Measurements from ENCODE around the gene CDK18. TPM values are rescaled to one million over a fixed set of nuclear protein-coding genes. Genes with fewer than 3 reads are reported as not detected.

CDK18 gene
- total and polyA plus RNA-seq, 2 of the 8 experiments (the other 6 are each of a cell fraction or from before 2014, with no cell fraction given) = 31.2 to 44.0 TPM

DNA sequence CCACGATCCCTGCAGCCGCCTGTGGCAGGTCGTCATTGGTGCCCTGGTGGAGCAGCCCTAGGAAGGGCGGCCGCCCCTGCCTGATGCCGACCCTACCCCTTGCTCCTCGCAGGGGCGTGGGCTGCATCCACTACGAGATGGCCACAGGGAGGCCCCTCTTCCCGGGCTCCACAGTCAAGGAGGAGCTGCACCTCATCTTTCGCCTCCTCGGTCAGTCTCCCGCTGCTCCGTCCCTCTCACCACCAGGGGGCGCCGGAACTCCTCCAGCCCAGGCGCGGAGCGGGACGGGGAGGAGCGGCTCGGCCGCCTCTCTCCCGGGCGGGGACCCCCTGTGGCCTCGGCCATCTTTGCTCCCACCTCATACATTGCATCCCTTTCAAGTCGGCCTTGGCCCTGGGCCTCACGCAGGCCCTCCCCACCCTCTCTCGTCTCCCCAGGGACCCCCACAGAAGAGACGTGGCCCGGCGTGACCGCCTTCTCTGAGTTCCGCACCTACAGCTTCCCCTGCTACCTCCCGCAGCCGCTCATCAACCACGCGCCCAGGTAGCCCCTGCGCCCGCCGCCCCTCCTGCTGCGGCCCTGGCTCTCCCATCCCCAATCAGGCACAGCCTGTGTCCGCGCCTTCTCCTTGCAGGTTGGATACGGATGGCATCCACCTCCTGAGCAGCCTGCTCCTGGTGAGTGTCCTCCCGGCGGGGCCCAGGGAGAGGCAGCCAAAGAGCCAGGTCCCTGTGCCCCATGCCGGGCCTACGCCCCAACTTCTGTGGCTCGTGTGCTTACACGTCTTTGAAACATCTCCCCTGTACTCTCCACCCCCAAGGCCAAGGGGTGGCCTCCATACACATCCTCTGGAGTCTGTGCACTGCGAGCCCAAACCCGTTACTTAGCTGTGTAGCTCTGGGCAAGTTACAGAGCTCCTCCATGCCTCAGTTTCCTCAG lies 24.7 kb downstream of the CDK18 start (continued):
- TF ChIP-seq, protein P1, sequence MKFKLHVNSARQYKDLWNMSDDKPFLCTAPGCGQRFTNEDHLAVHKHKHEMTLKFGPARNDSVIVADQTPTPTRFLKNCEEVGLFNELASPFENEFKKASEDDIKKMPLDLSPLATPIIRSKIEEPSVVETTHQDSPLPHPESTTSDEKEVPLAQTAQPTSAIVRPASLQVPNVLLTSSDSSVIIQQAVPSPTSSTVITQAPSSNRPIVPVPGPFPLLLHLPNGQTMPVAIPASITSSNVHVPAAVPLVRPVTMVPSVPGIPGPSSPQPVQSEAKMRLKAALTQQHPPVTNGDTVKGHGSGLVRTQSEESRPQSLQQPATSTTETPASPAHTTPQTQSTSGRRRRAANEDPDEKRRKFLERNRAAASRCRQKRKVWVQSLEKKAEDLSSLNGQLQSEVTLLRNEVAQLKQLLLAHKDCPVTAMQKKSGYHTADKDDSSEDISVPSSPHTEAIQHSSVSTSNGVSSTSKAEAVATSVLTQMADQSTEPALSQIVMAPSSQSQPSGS (IDR thresholded peaks at IDR 0.05; ENCODE audit: low read length) = no peak
- TF ChIP-seq CTCF (IDR thresholded peaks at IDR 0.05; ENCODE audit: control extremely low read depth in 1 of 3, insufficient read depth in 1 of 3, low read depth in 1 of 3, low read length in 3 of 3) (peak in 2 of 3 experiments; percentile 85 to 94; a peak in 3 of 4 replicates), SRF (IDR thresholded peaks at IDR 0.05; ENCODE audit: low read depth, low read length) (no peak), HDAC2 (IDR thresholded peaks at IDR 0.05; ENCODE audit: borderline replicate concordance in 1 of 2, low read depth in 2 of 2, low read length in 2 of 2) (peak in 1 of 2 experiments; percentile 45; a peak in 1 of 4 replicates), GTF2F1 (IDR thresholded peaks at IDR 0.05; ENCODE audit: borderline replicate concordance, low read depth, low read length) (no peak), RBBP5 (IDR thresholded peaks at IDR 0.05; ENCODE audit: borderline replicate concordance, low read depth, low read length) (0 out of 2 replicates have a peak, but pooled peaks have one; percentile 23), SIN3A (conservative IDR thresholded peaks at IDR 0.05 in 1 of 2, IDR thresholded peaks at IDR 0.05 in 1 of 2; ENCODE audit: low read depth in 1 of 2, low read length in 2 of 2) (no peak; a peak in 1 of 4 replicates), KDM4A (IDR thresholded peaks at IDR 0.05; ENCODE audit: low read depth, low read length, severe bottlenecking) (no peak), TBP (IDR thresholded peaks at IDR 0.05; ENCODE audit: low read depth, low read length) (0 out of 2 replicates have a peak, but pooled peaks have one; percentile 17), BACH1 (IDR thresholded peaks at IDR 0.05; ENCODE audit: low read length) (no peak), TEAD4 (IDR thresholded peaks at IDR 0.05; ENCODE audit: low read depth, low read length) (no peak), YY1 (IDR thresholded peaks at IDR 0.05; ENCODE audit: low read depth, low read length) (peak; percentile 87), ATF3 (IDR thresholded peaks at IDR 0.05; ENCODE audit: insufficient read depth, low read depth, low read length) (no peak), GABPA (IDR thresholded peaks at IDR 0.05; ENCODE audit: borderline replicate concordance, insufficient read depth, low read length) (no peak)
- TF ChIP-seq, protein P2, sequence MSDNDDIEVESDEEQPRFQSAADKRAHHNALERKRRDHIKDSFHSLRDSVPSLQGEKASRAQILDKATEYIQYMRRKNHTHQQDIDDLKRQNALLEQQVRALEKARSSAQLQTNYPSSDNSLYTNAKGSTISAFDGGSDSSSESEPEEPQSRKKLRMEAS (IDR thresholded peaks at IDR 0.05) = 0 out of 2 replicates have a peak, but pooled peaks have one; percentile 18
